GM23248 (cell line): ENCODE results near the gene CAPN9.

ENCODE experiments used
- EZH2 ChIP-seq: fragments of 200-600 bp; sonication (generic); IDR thresholded peaks from 2 replicates; pipeline ENCODE4 v1.6.1; 2018; ENCODE audit warnings: antibody characterized with exemption, mild to moderate bottlenecking; ENCODE audit not compliant: insufficient read depth, poor library complexity, severe bottlenecking
- EZH2phosphoT487 ChIP-seq: fragments of 200-600 bp; sonication (generic); IDR thresholded peaks from 2 replicates; pipeline ENCODE4 v1.6.1; 2018; ENCODE audit warnings: antibody characterized with exemption, moderate library complexity, mild to moderate bottlenecking, low read depth; ENCODE audit not compliant: insufficient read depth

DNA sequence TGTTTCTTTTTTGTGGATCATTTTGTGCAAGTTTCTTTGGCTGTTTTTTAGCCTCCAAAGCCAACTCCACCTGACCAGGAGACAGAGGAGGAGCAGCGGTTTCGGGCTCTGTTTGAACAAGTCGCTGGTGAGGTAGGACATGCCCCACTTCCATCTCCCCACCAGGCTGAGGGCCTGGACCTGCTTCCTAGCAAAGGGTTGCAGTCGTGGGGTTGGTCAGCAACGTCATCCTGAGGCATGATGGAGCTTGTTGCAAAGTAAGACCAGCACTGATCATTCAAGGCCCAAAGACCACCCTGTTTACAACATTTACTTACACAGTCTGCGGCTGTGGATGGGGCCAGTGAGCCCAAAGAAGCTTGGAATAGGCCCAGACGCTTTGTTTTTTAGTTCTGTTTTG is 40.3 kb downstream of the CAPN9 start:
- TF ChIP-seq EZH2 (no peak), EZH2phosphoT487 (no peak)
